IPS-11a (cell line): Measurements from ENCODE around the gene ZNF30.
"Not testable (repeated sequence)": the region's sequence is repeated elsewhere in the genome, so short reads cannot be mapped to it uniquely, and the experiment has no call there.

Experiments used
- H3K4me3 ChIP-seq: one replicate; pipeline ENCODE4 v1.5.1; 2013; ENCODE audit warnings: low read depth, low read length, control low read depth

Gene ZNF30

GRCh38 chr19:34985249-34986022, 58.7 kb downstream of the ZNF30 start:
- no peak overlapping the region for H3K4me3 ChIP-seq

- H3K4me3 ChIP-seq, result no peak overlapping the region
Observed at GRCh38 chr19:34988119-34988518, 61.4 kb downstream of the ZNF30 start.

GRCh38 chr19:34989298-34989697, 62.6 kb downstream of the ZNF30 start:
- H3K4me3 ChIP-seq, result no peak overlapping the region

GRCh38 chr19:34990578-34991192, 64.0 kb downstream of the ZNF30 start:
- no peak overlapping the region for H3K4me3 ChIP-seq

GRCh38 chr19:34991542-34992333, 65.0 kb downstream of the ZNF30 start:
- H3K4me3 ChIP-seq, result no peak overlapping the region

GRCh38 chr19:34992582-34992981, 65.9 kb downstream of the ZNF30 start:
- not testable (repeated sequence) for H3K4me3 ChIP-seq

GRCh38 chr19:34994286-34994642, 67.6 kb downstream of the ZNF30 start:
- no peak overlapping the region for H3K4me3 ChIP-seq
